GM18909 (cell line): ENCODE data around the gene ATG7.
"Not testable (repeated sequence)": the region's sequence is repeated elsewhere in the genome, so short reads cannot be mapped to it uniquely, and the experiment has no call there.

ENCODE experiments used
- ATAC-seq: cut with Tn5 transposase; IDR thresholded peaks from one replicate; pipeline ENCODE4 v1.9.1; 2021; ENCODE audit warnings: mild to moderate bottlenecking; ENCODE audit not compliant: unreplicated experiment, poor library complexity

Gene ATG7

GRCh38 chr3:11382146-11382745, 110.0 kb downstream of the ATG7 start:
- ATAC-seq = no peak

GRCh38 chr3:11384074-11384473, 111.9 kb downstream of the ATG7 start:
- ATAC-seq = no peak

- no peak for ATAC-seq
Measured at GRCh38 chr3:11385326-11385725, 113.1 kb downstream of the ATG7 start.

- no peak for ATAC-seq
Measured at GRCh38 chr3:11385891-11386290, 113.7 kb downstream of the ATG7 start.

GRCh38 chr3:11386465-11387113, 114.4 kb downstream of the ATG7 start:
- no peak for ATAC-seq

GRCh38 chr3:11389386-11390268, 117.4 kb downstream of the ATG7 start:
- no peak for ATAC-seq

- no peak for ATAC-seq
Measured at GRCh38 chr3:11390411-11391131, 118.4 kb downstream of the ATG7 start.

- peak; percentile 55 for ATAC-seq
Measured at GRCh38 chr3:11391174-11391879, 119.1 kb downstream of the ATG7 start.

- ATAC-seq = no peak
Measured at GRCh38 chr3:11392014-11392859, 120.0 kb downstream of the ATG7 start.

- no peak for ATAC-seq
Measured at GRCh38 chr3:11392860-11393114, 120.6 kb downstream of the ATG7 start.

GRCh38 chr3:11393401-11393800, 121.2 kb downstream of the ATG7 start:
- no peak for ATAC-seq

- no peak for ATAC-seq
Measured at GRCh38 chr3:11394392-11394791, 122.2 kb downstream of the ATG7 start.

GRCh38 chr3:11400213-11400612, 128.0 kb downstream of the ATG7 start:
- ATAC-seq = no peak

- no peak for ATAC-seq
Measured at GRCh38 chr3:11401434-11401833, 129.2 kb downstream of the ATG7 start.

- ATAC-seq = no peak
Measured at GRCh38 chr3:11405323-11405722, 133.1 kb downstream of the ATG7 start.

- no peak for ATAC-seq
Measured at GRCh38 chr3:11407644-11408043, 135.4 kb downstream of the ATG7 start.

GRCh38 chr3:11408324-11408859, 136.2 kb downstream of the ATG7 start:
- ATAC-seq = not testable (repeated sequence)

GRCh38 chr3:11410564-11410963, 138.4 kb downstream of the ATG7 start:
- ATAC-seq = no peak

- no peak for ATAC-seq
Measured at GRCh38 chr3:11411956-11412355, 139.8 kb downstream of the ATG7 start.
